Ishikawa (cell line): Measurements from ENCODE around the gene PDCD1.

Experiments
- CREB1 ChIP-seq: IDR thresholded peaks from 2 replicates; pipeline ENCODE4 v1.6.1; 2012; ENCODE audit warnings: low read depth
- EP300 ChIP-seq: IDR thresholded peaks from 2 replicates; pipeline ENCODE4 v1.6.1; 2012; ENCODE audit warnings: borderline replicate concordance
- TAF1 ChIP-seq: IDR thresholded peaks from 2 replicates; pipeline ENCODE4 v1.6.1; 2012; ENCODE audit warnings: low read depth, mild to moderate bottlenecking
- TF ChIP-seq, protein P1 (sequence below): IDR thresholded peaks from 2 replicates; pipeline ENCODE4 v1.6.1; 2012; ENCODE audit warnings: low read depth, mild to moderate bottlenecking

DNA sequence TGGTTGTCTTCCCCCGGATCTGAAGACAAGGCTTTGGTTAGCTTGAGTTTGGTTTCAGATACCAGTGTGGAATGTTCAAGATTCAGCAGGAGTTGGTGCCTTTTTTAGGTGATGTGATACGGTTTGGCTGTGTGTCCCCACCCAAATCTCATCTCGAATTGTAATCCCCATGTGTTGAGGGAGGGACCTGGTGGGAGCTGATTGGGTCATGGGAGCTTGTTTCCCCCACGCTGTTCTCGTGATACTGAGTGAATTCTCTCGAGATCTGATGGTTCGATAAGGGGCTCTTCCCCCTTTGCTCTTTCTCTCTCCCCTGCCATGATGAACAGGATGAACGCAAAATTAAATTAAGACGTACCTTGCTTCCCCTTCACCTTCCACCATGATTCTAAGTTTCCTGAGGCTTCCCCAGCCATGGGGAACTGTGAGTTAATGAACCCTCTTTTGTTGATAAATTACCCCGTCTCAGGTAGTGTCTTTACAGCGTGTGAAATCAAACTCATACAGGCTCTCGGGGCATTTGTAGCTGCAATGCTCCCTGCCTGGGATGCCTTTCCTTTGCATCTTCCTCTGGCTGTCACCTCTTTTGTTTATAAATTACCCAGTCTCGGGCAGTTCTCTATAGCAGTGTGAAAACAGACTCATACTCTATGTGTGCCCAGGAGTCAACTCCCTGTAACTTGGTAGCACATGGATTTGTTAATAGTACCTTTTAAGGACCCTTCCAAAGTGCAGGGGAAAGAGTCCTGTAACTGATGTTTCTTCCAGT, 21.3 kb downstream of the PDCD1 start:
- TF ChIP-seq TAF1: no peak
- TF ChIP-seq EP300: no peak
- no peak for TF ChIP-seq CREB1
- TF ChIP-seq, protein P1, sequence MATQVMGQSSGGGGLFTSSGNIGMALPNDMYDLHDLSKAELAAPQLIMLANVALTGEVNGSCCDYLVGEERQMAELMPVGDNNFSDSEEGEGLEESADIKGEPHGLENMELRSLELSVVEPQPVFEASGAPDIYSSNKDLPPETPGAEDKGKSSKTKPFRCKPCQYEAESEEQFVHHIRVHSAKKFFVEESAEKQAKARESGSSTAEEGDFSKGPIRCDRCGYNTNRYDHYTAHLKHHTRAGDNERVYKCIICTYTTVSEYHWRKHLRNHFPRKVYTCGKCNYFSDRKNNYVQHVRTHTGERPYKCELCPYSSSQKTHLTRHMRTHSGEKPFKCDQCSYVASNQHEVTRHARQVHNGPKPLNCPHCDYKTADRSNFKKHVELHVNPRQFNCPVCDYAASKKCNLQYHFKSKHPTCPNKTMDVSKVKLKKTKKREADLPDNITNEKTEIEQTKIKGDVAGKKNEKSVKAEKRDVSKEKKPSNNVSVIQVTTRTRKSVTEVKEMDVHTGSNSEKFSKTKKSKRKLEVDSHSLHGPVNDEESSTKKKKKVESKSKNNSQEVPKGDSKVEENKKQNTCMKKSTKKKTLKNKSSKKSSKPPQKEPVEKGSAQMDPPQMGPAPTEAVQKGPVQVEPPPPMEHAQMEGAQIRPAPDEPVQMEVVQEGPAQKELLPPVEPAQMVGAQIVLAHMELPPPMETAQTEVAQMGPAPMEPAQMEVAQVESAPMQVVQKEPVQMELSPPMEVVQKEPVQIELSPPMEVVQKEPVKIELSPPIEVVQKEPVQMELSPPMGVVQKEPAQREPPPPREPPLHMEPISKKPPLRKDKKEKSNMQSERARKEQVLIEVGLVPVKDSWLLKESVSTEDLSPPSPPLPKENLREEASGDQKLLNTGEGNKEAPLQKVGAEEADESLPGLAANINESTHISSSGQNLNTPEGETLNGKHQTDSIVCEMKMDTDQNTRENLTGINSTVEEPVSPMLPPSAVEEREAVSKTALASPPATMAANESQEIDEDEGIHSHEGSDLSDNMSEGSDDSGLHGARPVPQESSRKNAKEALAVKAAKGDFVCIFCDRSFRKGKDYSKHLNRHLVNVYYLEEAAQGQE: no peak
